ENCODE data around the gene TMEM107. TPM values are rescaled to one million over a fixed set of nuclear protein-coding genes. Genes with fewer than 3 reads are reported as not detected.
A peak's percentile ranks its signal among the peaks of the same experiment; 100 is the strongest.

The TMEM107 gene
- total RNA-seq, 4 donors from 2014 or later: 11.2 to 18.8 (median 15.5) TPM

- H3K9me3 ChIP-seq: no peaks in the 10 kb centered on the region
- TF ChIP-seq POLR2A (IDR thresholded peaks at IDR 0.05) (no peak), EP300 (IDR thresholded peaks at IDR 0.05) (no peak), POLR2AphosphoS5 (IDR thresholded peaks at IDR 0.05) (no peak), CTCF (IDR thresholded peaks at IDR 0.05) (no peak)
- peaks cover 0 to 15% (median 6%) of the 10 kb centered on the region in 3 donors for H3K4me1 ChIP-seq
- WGBS, 2 donors (ENCODE audit: low coverage in 1 of 2): 11% methylated on average over 7 to 22 of the region's 22 CpGs
- H3K4me3 ChIP-seq: peak overlapping the region; percentile 54 to 61
- H3K27me3 ChIP-seq: no peaks in the 10 kb centered on the region
- H3K36me3 ChIP-seq: no peaks in the 10 kb centered on the region
- ATAC-seq: no peak
- peak overlapping the region; percentile 66 to 87 (median 79) for H3K27ac ChIP-seq
These were observed 34.7 kb upstream of the TMEM107 start for GRCh38 chr17:8210761-8211458.

- H3K36me3 ChIP-seq: no peaks in the 10 kb centered on the region
- 0 to 2% methylated on average over 22 to 37 of the region's 46 CpGs for WGBS, 2 donors (ENCODE audit: low coverage in 1 of 2)
- H3K4me3 ChIP-seq: peak within 1 kb of the TSS; percentile 54 to 61
- H3K27me3 ChIP-seq: no peaks in the 10 kb centered on the region
- no peaks in the 10 kb centered on the region for H3K9me3 ChIP-seq
- peaks cover 0 to 15% (median 6%) of the 10 kb centered on the region in 3 donors for H3K4me1 ChIP-seq
- no peak for TF ChIP-seq POLR2A (IDR thresholded peaks at IDR 0.05)
- no peak for TF ChIP-seq POLR2AphosphoS5 (IDR thresholded peaks at IDR 0.05)
- TF ChIP-seq CTCF (IDR thresholded peaks at IDR 0.05): no peak
- TF ChIP-seq EP300 (IDR thresholded peaks at IDR 0.05): no peak
- ATAC-seq: peak; percentile 99
- H3K27ac ChIP-seq: peak within 1 kb of the TSS; percentile 66 to 87 (median 79)
These were observed 34.0 kb upstream of the TMEM107 start, which contains the start of gene AURKB for GRCh38 chr17:8209907-8210760. TSS of gene AURKB (minus strand) at chr17:8210575. CDS start at chr17:8210224, 351 bp downstream.

GRCh38 chr17:8206536-8206935 is 30.4 kb upstream of the TMEM107 start:
- Histone ChIP-seq H3K36me3 (no peaks in the 10 kb centered on the region), H3K27me3 (no peaks in the 10 kb centered on the region), H3K9me3 (no peaks in the 10 kb centered on the region), H3K4me1 (peaks cover 0 to 15% (median 6%) of the 10 kb centered on the region in 3 donors), H3K27ac (no peak overlapping the region), H3K4me3 (no peak overlapping the region)
- no CpG with 5 or more reads among the region's 12 CpGs for WGBS, 2 donors (ENCODE audit: low coverage in 1 of 2)
- TF ChIP-seq POLR2A (IDR thresholded peaks at IDR 0.05) (no peak), POLR2AphosphoS5 (IDR thresholded peaks at IDR 0.05) (no peak), EP300 (IDR thresholded peaks at IDR 0.05) (no peak), CTCF (IDR thresholded peaks at IDR 0.05) (no peak)
- ATAC-seq: no peak

- WGBS, 2 donors (ENCODE audit: low coverage in 1 of 2): 85% methylated on average over 6 to 9 of the region's 19 CpGs
- no peak for TF ChIP-seq POLR2AphosphoS5 (IDR thresholded peaks at IDR 0.05)
- TF ChIP-seq POLR2A (IDR thresholded peaks at IDR 0.05): no peak
- TF ChIP-seq CTCF (IDR thresholded peaks at IDR 0.05): no peak
- no peak for TF ChIP-seq EP300 (IDR thresholded peaks at IDR 0.05)
- no peak overlapping the region for H3K4me3 ChIP-seq
- no peak overlapping the region for H3K27ac ChIP-seq
- ATAC-seq: no peak
- peaks cover 0 to 9% (median 1%) of the 10 kb centered on the region in 3 donors for H3K4me1 ChIP-seq
- no peaks in the 10 kb centered on the region for H3K36me3 ChIP-seq
- no peaks in the 10 kb centered on the region for H3K27me3 ChIP-seq
- no peaks in the 10 kb centered on the region for H3K9me3 ChIP-seq
These were observed 28.8 kb upstream of the TMEM107 start for GRCh38 chr17:8204761-8205555.
